ENCODE measurements around the gene PANK2.
"Not testable (repeated sequence)": the region's sequence is repeated elsewhere in the genome, so short reads cannot be mapped to it uniquely, and the experiment has no call there.

The PANK2 gene

DNA sequence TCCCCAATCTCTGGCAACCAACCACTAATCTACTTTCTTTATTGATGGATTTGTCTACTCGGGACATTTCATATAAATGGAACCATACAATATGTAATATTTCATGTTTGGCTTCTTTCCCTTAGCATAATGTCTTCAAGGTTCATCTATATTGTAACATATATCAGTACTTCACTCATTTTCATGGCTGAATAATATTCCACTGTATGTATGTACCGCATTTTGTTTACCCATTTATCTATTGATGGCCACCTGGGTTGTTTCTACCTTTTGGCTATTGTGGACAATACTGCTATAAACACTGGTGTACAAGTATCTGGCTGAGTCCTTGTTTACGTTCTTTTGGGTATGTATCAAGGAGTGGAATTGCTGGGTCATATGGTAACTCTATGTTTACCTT is 48.4 kb downstream of the PANK2 start:
- no peaks in the 10 kb centered on the region for H3K36me3 ChIP-seq (ENCODE audit: control insufficient read depth, insufficient read depth, low read length)

DNA sequence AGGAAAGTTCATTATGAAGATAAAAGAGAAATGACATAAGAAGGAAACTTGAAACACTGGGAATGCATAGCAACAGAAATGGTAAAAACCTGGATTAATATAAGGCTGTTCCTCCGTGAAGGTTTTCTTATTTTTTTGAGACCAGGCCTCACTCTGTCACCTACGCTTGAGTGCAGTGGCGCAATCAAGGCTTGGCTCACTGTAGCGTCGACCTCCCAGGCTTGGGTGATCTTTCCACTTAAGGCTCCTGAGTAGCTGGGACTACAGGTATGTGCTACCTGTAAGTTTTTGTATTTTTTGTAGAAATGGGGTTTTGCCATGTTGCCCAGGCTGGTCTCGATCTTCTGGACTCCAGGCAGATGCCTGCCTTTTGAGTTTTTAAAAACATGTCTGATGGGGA is 51.7 kb downstream of the PANK2 start:
- H3K36me3 ChIP-seq (ENCODE audit: control insufficient read depth, insufficient read depth, low read length) = no peaks in the 10 kb centered on the region
- no peak for DNase-seq (ENCODE audit: low read depth, low spot score)
- no CpG with 5 or more reads among the region's 6 CpGs for WGBS (ENCODE audit: insufficient coverage, insufficient read length)

More for the DNA sequence above, 48.4 kb downstream of the PANK2 start:
- DNase-seq (ENCODE audit: low read depth, low spot score) = no peak
- Histone ChIP-seq H3K9me3 (ENCODE audit: control insufficient read depth, insufficient read depth, low read length) (no peaks in the 10 kb centered on the region), H3K27me3 (ENCODE audit: control insufficient read depth, insufficient read depth, low read length) (no peaks in the 10 kb centered on the region), H3K4me3 (ENCODE audit: low read length) (no peak overlapping the region), H3K4me1 (ENCODE audit: control insufficient read depth, insufficient read depth, low read length) (no peaks in the 10 kb centered on the region), H3K27ac (ENCODE audit: low read length) (no peak overlapping the region)
- no CpG with 5 or more reads among the region's 3 CpGs for WGBS (ENCODE audit: insufficient coverage, insufficient read length)

DNA sequence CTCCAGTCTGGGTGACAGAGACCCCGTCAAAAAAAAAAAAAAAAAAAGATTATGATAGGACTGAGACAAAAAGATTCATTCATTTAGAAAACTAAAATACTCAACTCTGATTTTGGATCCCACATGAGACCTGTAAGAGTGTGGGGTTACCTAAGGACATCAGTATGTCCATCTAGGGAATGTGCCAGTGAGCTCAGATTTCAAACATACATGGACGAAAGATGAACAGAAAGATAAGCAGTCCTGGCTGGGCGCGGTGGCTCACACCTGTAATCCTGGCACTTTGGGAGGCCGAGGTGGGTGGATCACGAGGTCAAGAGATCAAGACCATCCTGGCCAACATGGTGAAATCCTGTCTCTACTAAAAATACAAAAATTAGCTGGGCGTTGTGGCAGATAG is 57.5 kb downstream of the PANK2 start:
- not testable (repeated sequence) for H3K36me3 ChIP-seq (ENCODE audit: control insufficient read depth, insufficient read depth, low read length); H3K9me3 ChIP-seq (ENCODE audit: control insufficient read depth, insufficient read depth, low read length); DNase-seq (ENCODE audit: low read depth, low spot score); H3K27ac ChIP-seq (ENCODE audit: low read length); H3K4me3 ChIP-seq (ENCODE audit: low read length); H3K27me3 ChIP-seq (ENCODE audit: control insufficient read depth, insufficient read depth, low read length); H3K4me1 ChIP-seq (ENCODE audit: control insufficient read depth, insufficient read depth, low read length)
- no CpG with 5 or more reads among the region's 7 CpGs for WGBS (ENCODE audit: insufficient coverage, insufficient read length)

More for the DNA sequence above, 51.7 kb downstream of the PANK2 start:
- Histone ChIP-seq H3K4me3 (ENCODE audit: low read length) (no peak overlapping the region), H3K9me3 (ENCODE audit: control insufficient read depth, insufficient read depth, low read length) (no peaks in the 10 kb centered on the region), H3K4me1 (ENCODE audit: control insufficient read depth, insufficient read depth, low read length) (no peaks in the 10 kb centered on the region), H3K27me3 (ENCODE audit: control insufficient read depth, insufficient read depth, low read length) (no peaks in the 10 kb centered on the region), H3K27ac (ENCODE audit: low read length) (no peak overlapping the region)

DNA sequence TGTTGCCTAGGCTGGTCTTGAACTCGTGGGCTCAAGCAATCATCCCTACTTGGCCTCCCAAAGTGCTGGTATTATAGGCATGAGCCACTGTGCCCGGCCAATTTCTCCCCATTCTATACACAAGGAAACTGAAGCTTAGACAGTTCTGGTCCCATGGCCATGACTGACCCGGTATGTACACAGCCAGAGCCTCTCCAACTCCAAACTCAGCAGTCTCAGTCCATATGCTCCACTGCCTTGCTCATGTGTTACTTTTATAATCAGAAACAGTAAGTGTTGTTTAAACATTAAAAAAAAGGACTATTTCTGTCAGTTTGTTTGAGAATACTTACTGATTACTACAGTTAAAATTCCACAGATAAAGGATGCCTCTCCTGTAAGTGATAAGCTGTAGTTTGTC is 75.5 kb downstream of the PANK2 start:
- no peak for DNase-seq (ENCODE audit: low read depth, low spot score)
- no peaks in the 10 kb centered on the region for H3K9me3 ChIP-seq (ENCODE audit: control insufficient read depth, insufficient read depth, low read length)
- H3K4me3 ChIP-seq (ENCODE audit: low read length) = no peak overlapping the region
- no peak overlapping the region for H3K27ac ChIP-seq (ENCODE audit: low read length)
- H3K4me1 ChIP-seq (ENCODE audit: control insufficient read depth, insufficient read depth, low read length) = no peaks in the 10 kb centered on the region
- no CpG with 5 or more reads among the region's 3 CpGs for WGBS (ENCODE audit: insufficient coverage, insufficient read length)
- no peaks in the 10 kb centered on the region for H3K36me3 ChIP-seq (ENCODE audit: control insufficient read depth, insufficient read depth, low read length)
- no peaks in the 10 kb centered on the region for H3K27me3 ChIP-seq (ENCODE audit: control insufficient read depth, insufficient read depth, low read length)

DNA sequence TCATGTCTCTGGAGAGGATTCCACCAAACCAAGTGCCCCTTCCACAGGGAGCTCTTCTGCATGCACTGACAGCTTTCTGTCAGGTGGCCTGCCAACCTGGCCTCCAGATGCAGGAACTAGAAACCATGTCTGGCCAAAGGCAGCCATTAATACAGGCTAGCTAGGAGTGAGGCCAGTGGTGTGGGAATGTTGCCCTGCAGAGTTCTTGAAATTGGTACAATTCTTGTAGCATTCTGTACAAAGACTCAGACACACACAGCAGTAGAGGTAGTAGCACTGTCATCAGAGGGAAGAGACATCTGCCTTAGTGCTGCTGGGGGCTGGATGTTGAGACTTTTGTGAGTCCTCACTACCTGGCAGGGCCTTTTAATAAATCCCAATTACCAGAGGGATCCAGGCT is 77.4 kb downstream of the PANK2 start:
- Histone ChIP-seq H3K4me1 (ENCODE audit: control insufficient read depth, insufficient read depth, low read length) (no peaks in the 10 kb centered on the region), H3K27me3 (ENCODE audit: control insufficient read depth, insufficient read depth, low read length) (no peaks in the 10 kb centered on the region), H3K4me3 (ENCODE audit: low read length) (no peak overlapping the region), H3K9me3 (ENCODE audit: control insufficient read depth, insufficient read depth, low read length) (no peaks in the 10 kb centered on the region), H3K27ac (ENCODE audit: low read length) (no peak overlapping the region), H3K36me3 (ENCODE audit: control insufficient read depth, insufficient read depth, low read length) (no peaks in the 10 kb centered on the region)
- no peak for DNase-seq (ENCODE audit: low read depth, low spot score)

DNA sequence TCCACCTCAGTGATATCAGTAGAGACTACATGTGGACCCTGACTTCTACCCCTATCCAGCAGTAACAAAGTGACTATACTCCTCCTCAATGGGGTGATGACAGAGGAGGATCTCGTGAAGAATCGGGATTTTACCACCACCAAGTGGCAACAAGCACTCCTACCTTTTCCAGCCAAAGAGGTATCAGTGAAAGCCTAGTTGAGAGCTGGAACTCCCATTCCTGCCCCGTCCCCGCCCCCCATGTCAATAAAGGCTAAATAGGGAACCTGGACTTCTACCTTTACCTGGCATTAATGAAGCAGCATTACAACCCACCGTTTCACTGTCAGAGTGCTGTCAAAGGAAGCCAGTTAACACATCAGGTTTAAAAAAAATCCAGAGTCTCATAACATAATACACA is 80.8 kb downstream of the PANK2 start:
- DNase-seq (ENCODE audit: low read depth, low spot score) = no peak
- H3K4me1 ChIP-seq (ENCODE audit: control insufficient read depth, insufficient read depth, low read length) = no peaks in the 10 kb centered on the region
- WGBS (ENCODE audit: insufficient coverage, insufficient read length) = no CpG with 5 or more reads among the region's 5 CpGs
- no peak overlapping the region for H3K27ac ChIP-seq (ENCODE audit: low read length)
- no peaks in the 10 kb centered on the region for H3K27me3 ChIP-seq (ENCODE audit: control insufficient read depth, insufficient read depth, low read length)
- H3K9me3 ChIP-seq (ENCODE audit: control insufficient read depth, insufficient read depth, low read length) = no peaks in the 10 kb centered on the region
- H3K36me3 ChIP-seq (ENCODE audit: control insufficient read depth, insufficient read depth, low read length) = no peaks in the 10 kb centered on the region
- H3K4me3 ChIP-seq (ENCODE audit: low read length) = no peak overlapping the region

DNA sequence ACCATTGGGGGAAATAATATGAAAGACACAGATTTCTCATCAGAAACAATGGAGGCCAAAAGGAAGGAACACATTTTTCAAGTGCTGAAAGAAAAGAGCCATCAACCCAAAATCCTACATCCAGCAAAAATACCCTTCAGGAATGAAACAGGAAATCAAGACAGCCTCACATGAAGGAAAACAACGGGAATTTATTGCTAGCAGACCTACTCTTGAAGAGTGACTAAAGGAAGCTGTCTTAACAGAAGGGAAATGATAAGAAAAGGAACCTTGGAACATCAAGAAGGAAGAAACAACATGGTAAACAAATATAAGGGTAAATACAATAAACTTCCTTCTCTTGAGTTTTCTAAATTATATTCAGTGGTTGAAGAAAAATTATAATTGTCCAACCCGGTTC is 82.0 kb downstream of the PANK2 start:
- no peaks in the 10 kb centered on the region for H3K4me1 ChIP-seq (ENCODE audit: control insufficient read depth, insufficient read depth, low read length)
- no peaks in the 10 kb centered on the region for H3K9me3 ChIP-seq (ENCODE audit: control insufficient read depth, insufficient read depth, low read length)
- no peaks in the 10 kb centered on the region for H3K36me3 ChIP-seq (ENCODE audit: control insufficient read depth, insufficient read depth, low read length)
- H3K27ac ChIP-seq (ENCODE audit: low read length) = no peak overlapping the region
- no peak overlapping the region for H3K4me3 ChIP-seq (ENCODE audit: low read length)
- DNase-seq (ENCODE audit: low read depth, low spot score) = no peak
- no peaks in the 10 kb centered on the region for H3K27me3 ChIP-seq (ENCODE audit: control insufficient read depth, insufficient read depth, low read length)
- WGBS (ENCODE audit: insufficient coverage, insufficient read length) = no CpG with 5 or more reads among the region's 2 CpGs

DNA sequence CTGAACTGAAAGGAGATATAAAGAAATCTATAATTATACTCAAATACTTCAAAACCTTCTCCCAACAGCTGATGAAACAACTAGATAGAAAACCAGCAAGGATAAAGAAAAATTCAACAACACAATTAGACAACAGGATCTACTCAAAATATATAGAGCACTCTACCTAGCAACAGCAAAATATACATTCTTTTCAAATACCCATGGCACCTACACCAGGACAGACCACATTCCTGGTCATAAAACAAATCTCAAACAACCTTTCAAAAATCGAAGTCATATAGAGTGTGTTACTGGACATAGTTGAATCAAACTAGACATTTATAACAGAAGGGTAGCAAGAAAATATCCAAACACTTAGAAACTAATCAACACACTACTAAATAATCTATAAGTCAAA is 83.0 kb downstream of the PANK2 start:
- Histone ChIP-seq H3K4me3 (ENCODE audit: low read length) (no peak overlapping the region), H3K9me3 (ENCODE audit: control insufficient read depth, insufficient read depth, low read length) (no peaks in the 10 kb centered on the region), H3K4me1 (ENCODE audit: control insufficient read depth, insufficient read depth, low read length) (no peaks in the 10 kb centered on the region), H3K27ac (ENCODE audit: low read length) (no peak overlapping the region), H3K27me3 (ENCODE audit: control insufficient read depth, insufficient read depth, low read length) (no peaks in the 10 kb centered on the region), H3K36me3 (ENCODE audit: control insufficient read depth, insufficient read depth, low read length) (no peaks in the 10 kb centered on the region)
- no peak for DNase-seq (ENCODE audit: low read depth, low spot score)
- WGBS (ENCODE audit: insufficient coverage, insufficient read length) = no CpG with 5 or more reads among the region's 1 CpG

DNA sequence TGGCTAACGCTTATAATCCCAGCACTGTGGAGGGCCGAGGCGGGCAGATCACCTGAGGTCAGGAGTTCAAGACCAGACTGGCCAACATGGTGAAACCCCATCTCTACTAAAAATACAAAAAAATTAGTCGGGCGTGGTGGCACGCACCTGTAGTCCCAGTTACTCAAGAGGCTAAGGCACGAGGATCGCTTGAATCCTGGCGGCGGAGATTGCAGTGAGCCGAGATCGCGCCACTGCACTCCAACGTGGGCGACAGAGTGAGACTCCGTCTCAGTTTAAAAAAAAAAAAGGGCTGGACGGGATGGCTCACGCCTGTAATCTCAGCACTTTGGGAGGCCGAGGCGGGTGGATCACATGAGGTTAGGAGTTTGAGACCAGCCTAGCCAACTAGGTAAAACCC is 83.4 kb downstream of the PANK2 start:
- not testable (repeated sequence) for H3K4me1 ChIP-seq (ENCODE audit: control insufficient read depth, insufficient read depth, low read length); H3K27me3 ChIP-seq (ENCODE audit: control insufficient read depth, insufficient read depth, low read length); H3K4me3 ChIP-seq (ENCODE audit: low read length); H3K9me3 ChIP-seq (ENCODE audit: control insufficient read depth, insufficient read depth, low read length); H3K36me3 ChIP-seq (ENCODE audit: control insufficient read depth, insufficient read depth, low read length); H3K27ac ChIP-seq (ENCODE audit: low read length); DNase-seq (ENCODE audit: low read depth, low spot score)
- no CpG with 5 or more reads among the region's 20 CpGs for WGBS (ENCODE audit: insufficient coverage, insufficient read length)

DNA sequence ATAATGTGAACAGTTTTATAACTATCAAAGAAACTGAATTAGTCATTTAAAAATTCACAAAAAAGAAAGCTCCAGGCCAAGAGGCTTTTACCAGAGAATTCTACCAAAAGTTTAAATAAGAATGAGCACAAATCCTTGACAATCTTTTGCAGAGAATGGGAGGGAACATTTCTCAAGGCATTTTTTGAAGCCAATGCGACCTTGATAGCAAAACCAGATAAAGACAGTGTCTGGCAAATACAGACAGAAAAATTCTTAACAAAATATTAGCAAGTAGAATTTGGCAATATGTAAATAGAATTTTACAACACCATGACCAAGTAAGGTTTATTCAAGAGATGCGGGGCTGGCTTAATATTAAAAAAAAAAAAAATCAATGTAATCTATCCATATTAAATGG is 84.5 kb downstream of the PANK2 start:
- Histone ChIP-seq H3K4me3 (ENCODE audit: low read length) (no peak overlapping the region), H3K27ac (ENCODE audit: low read length) (no peak overlapping the region), H3K36me3 (ENCODE audit: control insufficient read depth, insufficient read depth, low read length) (no peaks in the 10 kb centered on the region), H3K4me1 (ENCODE audit: control insufficient read depth, insufficient read depth, low read length) (no peaks in the 10 kb centered on the region), H3K27me3 (ENCODE audit: control insufficient read depth, insufficient read depth, low read length) (no peaks in the 10 kb centered on the region), H3K9me3 (ENCODE audit: control insufficient read depth, insufficient read depth, low read length) (no peaks in the 10 kb centered on the region)
- DNase-seq (ENCODE audit: low read depth, low spot score) = no peak
- no CpG with 5 or more reads among the region's 2 CpGs for WGBS (ENCODE audit: insufficient coverage, insufficient read length)

DNA sequence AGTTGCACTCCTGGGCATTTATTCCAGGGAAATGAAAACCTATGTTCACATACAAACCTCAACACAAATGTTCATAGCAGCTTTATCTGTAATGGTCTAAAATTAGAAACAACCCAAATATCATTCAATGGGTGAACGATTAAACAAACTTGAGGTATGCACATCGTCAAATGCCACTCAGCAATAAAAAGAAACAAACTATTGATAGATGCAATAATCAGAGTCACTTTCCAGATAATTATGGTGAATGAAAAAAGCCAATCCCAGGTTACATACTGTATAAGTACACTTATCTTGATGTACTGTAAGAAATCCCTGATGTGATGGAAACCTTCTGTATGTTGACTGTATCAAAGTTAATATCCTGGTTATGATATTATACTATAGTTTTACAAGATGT is 87.3 kb downstream of the PANK2 start:
- Histone ChIP-seq H3K9me3 (ENCODE audit: control insufficient read depth, insufficient read depth, low read length) (no peaks in the 10 kb centered on the region), H3K27me3 (ENCODE audit: control insufficient read depth, insufficient read depth, low read length) (no peaks in the 10 kb centered on the region), H3K4me1 (ENCODE audit: control insufficient read depth, insufficient read depth, low read length) (no peaks in the 10 kb centered on the region), H3K4me3 (ENCODE audit: low read length) (no peak overlapping the region), H3K36me3 (ENCODE audit: control insufficient read depth, insufficient read depth, low read length) (no peaks in the 10 kb centered on the region), H3K27ac (ENCODE audit: low read length) (no peak overlapping the region)
- WGBS (ENCODE audit: insufficient coverage, insufficient read length) = no CpG with 5 or more reads among the region's 2 CpGs
- DNase-seq (ENCODE audit: low read depth, low spot score) = no peak

All from iPS DF 6.9 (cell line).